Stimulated activated memory B cell treated with anti-CD40 and anti-IgM and Interleukin-4, amounts not matched to agents 10 μg/mL and 1 μg/mL and 100 μg/mL, for 72 hours (primary cell): ENCODE results near the gene SGPP1.
"Not testable (repeated sequence)": the region's sequence is repeated elsewhere in the genome, so short reads cannot be mapped to it uniquely, and the experiment has no call there.

ENCODE experiments used
- ATAC-seq: fragments of 150-1000 bp; cut with Tn5 transposase; 2 replicates; pipeline ENCODE4 v1.10.0; 2021
- H3K27ac Mint-ChIP-seq: one replicate; pipeline ENCODE4 v1.8.0; 2022; ENCODE audit warnings: mild to moderate bottlenecking, mixed read lengths
- H3K27me3 Mint-ChIP-seq: one replicate; pipeline ENCODE4 v1.8.0; 2022; ENCODE audit warnings: mixed read lengths
- H3K36me3 Mint-ChIP-seq: one replicate; pipeline ENCODE4 v1.8.0; 2022; ENCODE audit warnings: mixed read lengths
- H3K4me1 Mint-ChIP-seq: one replicate; pipeline ENCODE4 v1.8.0; 2022; ENCODE audit warnings: mixed read lengths
- H3K4me3 Mint-ChIP-seq: one replicate; pipeline ENCODE4 v1.8.0; 2022; ENCODE audit warnings: mild to moderate bottlenecking, moderate library complexity, mixed read lengths
- H3K9me3 Mint-ChIP-seq: one replicate; pipeline ENCODE4 v1.8.0; 2022; ENCODE audit warnings: mixed read lengths

The SGPP1 gene

DNA sequence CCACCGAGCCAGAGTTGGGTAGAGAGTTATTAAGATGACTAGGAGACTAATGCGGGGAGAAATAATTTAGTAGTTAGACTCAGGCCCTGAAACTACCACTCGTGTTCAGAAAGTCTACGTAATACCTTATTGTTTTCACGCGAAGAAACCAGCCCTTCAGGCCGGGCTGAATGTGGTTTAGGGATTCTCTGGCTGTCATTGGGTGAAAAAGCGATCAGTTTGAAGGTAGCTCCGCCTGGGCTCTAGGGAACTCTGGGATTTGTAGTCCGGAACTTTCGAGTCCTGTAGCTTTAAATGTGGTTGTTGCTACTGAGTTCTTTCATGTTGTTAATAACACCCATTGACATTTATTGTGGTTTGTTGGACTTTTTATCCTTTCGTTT is 85.6 kb downstream of the SGPP1 start:
- peak overlapping the region; percentile 96 for H3K27ac Mint-ChIP-seq
- ATAC-seq: peak; percentile 86
- H3K36me3 Mint-ChIP-seq: peaks cover 15% of the 10 kb centered on the region
- peak overlapping the region; percentile 94 for H3K4me3 Mint-ChIP-seq
- no peaks in the 10 kb centered on the region for H3K27me3 Mint-ChIP-seq
- H3K9me3 Mint-ChIP-seq: no peaks in the 10 kb centered on the region
- H3K4me1 Mint-ChIP-seq: peaks cover 19% of the 10 kb centered on the region

- Mint-ChIP-seq H3K36me3 (peaks cover 21% of the 10 kb centered on the region), H3K4me1 (peaks cover 23% of the 10 kb centered on the region), H3K4me3 (peak within 1 kb of the TSS; percentile 94), H3K27me3 (no peaks in the 10 kb centered on the region), H3K27ac (peak within 1 kb of the TSS; percentile 96), H3K9me3 (peaks cover 4% of the 10 kb centered on the region)
- peak; percentile 96 for ATAC-seq
These were observed 86.2 kb downstream of the SGPP1 start, which contains the start of gene WDR89 for GRCh38 chr14:63641473-63642228. TSS of gene WDR89 (minus strand) at chr14:63641871. CDS start at chr14:63599942, 41,929 bp downstream.

GRCh38 chr14:63638493-63638892 is 89.4 kb downstream of the SGPP1 start:
- ATAC-seq: no peak
- peaks cover 40% of the 10 kb centered on the region for H3K36me3 Mint-ChIP-seq
- no peak overlapping the region for H3K4me3 Mint-ChIP-seq
- no peaks in the 10 kb centered on the region for H3K27me3 Mint-ChIP-seq
- peaks cover 15% of the 10 kb centered on the region for H3K9me3 Mint-ChIP-seq
- peak overlapping the region; percentile 48 for H3K27ac Mint-ChIP-seq
- peaks cover 37% of the 10 kb centered on the region for H3K4me1 Mint-ChIP-seq

GRCh38 chr14:63636094-63636635 is 91.7 kb downstream of the SGPP1 start:
- not testable (repeated sequence) for H3K4me3 Mint-ChIP-seq, ATAC-seq, H3K27ac Mint-ChIP-seq, H3K27me3 Mint-ChIP-seq
- peaks cover 15% of the 10 kb centered on the region for H3K9me3 Mint-ChIP-seq
- H3K36me3 Mint-ChIP-seq: peaks cover 40% of the 10 kb centered on the region
- peaks cover 44% of the 10 kb centered on the region for H3K4me1 Mint-ChIP-seq
